SK-N-SH (cell line): Measurements from ENCODE around the gene NTRK2.

Experiments used
- CTCF ChIP-seq: fragments of 200-600 bp; sonication (generic); IDR thresholded peaks from 2 replicates; pipeline ENCODE4 v1.6.1; 2017; ENCODE audit warnings: antibody characterized with exemption, mild to moderate bottlenecking, moderate library complexity
- FOSL2 ChIP-seq: IDR thresholded peaks from 2 replicates; pipeline ENCODE4 v1.4.0; 2012; ENCODE audit warnings: low read depth, mild to moderate bottlenecking, moderate library complexity, borderline replicate concordance
- MAX ChIP-seq: IDR thresholded peaks from 2 replicates; pipeline ENCODE4 v1.4.0; 2012; ENCODE audit warnings: low read depth
- USF2 ChIP-seq: fragments of 150-350 bp; IDR thresholded peaks from 2 replicates; pipeline ENCODE4 v1.6.1; 2017; ENCODE audit warnings: antibody characterized with exemption, low read length, low read depth, borderline replicate concordance

GRCh38 chr9:84858364-84858763, 188.8 kb downstream of the NTRK2 start:
- TF ChIP-seq CTCF (no peak), FOSL2 (no peak), MAX (no peak), USF2 (no peak)
